ENCODE data around the gene CDC16. TPM values are rescaled to one million over a fixed set of nuclear protein-coding genes. Genes with fewer than 3 reads are reported as not detected.

Gene CDC16
- polyA plus RNA-seq, 4 donors: 39.4 to 87.8 (median 48.5) TPM

- Histone ChIP-seq H3K4me3 (ENCODE audit: low read depth in 1 of 3, low read length in 3 of 3) (peak overlapping the region; percentile 60 to 78 (median 66)), H3K27ac (ENCODE audit: low read depth in 1 of 3, low read length in 2 of 3) (peak overlapping the region; percentile 79 to 92 (median 87)), H3K4me1 (ENCODE audit: control insufficient read depth in 3 of 3, insufficient read depth in 2 of 3, low read depth in 1 of 3, low read length in 2 of 3) (peaks cover 2 to 7% (median 5%) of the 10 kb centered on the region in 3 donors), H3K36me3 (ENCODE audit: control insufficient read depth in 3 of 3, insufficient read depth in 2 of 3, low read depth in 1 of 3, low read length in 3 of 3) (peaks cover 2 to 23% (median 6%) of the 10 kb centered on the region in 3 donors), H3K27me3 (ENCODE audit: control insufficient read depth in 3 of 3, insufficient read depth in 3 of 3, low read length in 3 of 3) (no peaks in the 10 kb centered on the region), H3K9me3 (ENCODE audit: control insufficient read depth in 2 of 2, insufficient read depth in 1 of 2, low read depth in 1 of 2, low read length in 1 of 2) (no peaks in the 10 kb centered on the region)
- WGBS, 3 donors: 0% methylated on average over 48 to 50 of the region's 50 CpGs
- DNase-seq (peak; percentile 71 to 90), FAIRE-seq (no peak)
These were observed 47.5 kb downstream of the CDC16 start for GRCh38 chr13:114282041-114282670.

GRCh38 chr13:114283576-114283975, 48.9 kb downstream of the CDC16 start:
- peak overlapping the region in 1 of 3 donors; percentile 13 for H3K27ac ChIP-seq (ENCODE audit: low read depth in 1 of 3, low read length in 2 of 3)
- H3K4me1 ChIP-seq (ENCODE audit: control insufficient read depth in 3 of 3, insufficient read depth in 2 of 3, low read depth in 1 of 3, low read length in 2 of 3): peaks cover 2 to 7% (median 5%) of the 10 kb centered on the region in 3 donors
- H3K4me3 ChIP-seq (ENCODE audit: low read depth in 1 of 3, low read length in 3 of 3): no peak overlapping the region
- no peak for FAIRE-seq
- peak in 1 of 2 donors; percentile 29 for DNase-seq
- peaks cover 7 to 31% (median 9%) of the 10 kb centered on the region in 3 donors for H3K36me3 ChIP-seq (ENCODE audit: control insufficient read depth in 3 of 3, insufficient read depth in 2 of 3, low read depth in 1 of 3, low read length in 3 of 3)
- WGBS, 3 donors: 63 to 74% (median 66%) methylated on average over 3 of the region's 3 CpGs
- H3K27me3 ChIP-seq (ENCODE audit: control insufficient read depth in 3 of 3, insufficient read depth in 3 of 3, low read length in 3 of 3): no peaks in the 10 kb centered on the region
- no peaks in the 10 kb centered on the region for H3K9me3 ChIP-seq (ENCODE audit: control insufficient read depth in 2 of 2, insufficient read depth in 1 of 2, low read depth in 1 of 2, low read length in 1 of 2)

GRCh38 chr13:114284680-114285079, 50.0 kb downstream of the CDC16 start:
- peaks cover 9 to 38% (median 10%) of the 10 kb centered on the region in 3 donors for H3K36me3 ChIP-seq (ENCODE audit: control insufficient read depth in 3 of 3, insufficient read depth in 2 of 3, low read depth in 1 of 3, low read length in 3 of 3)
- FAIRE-seq (no peak), DNase-seq (no peak)
- no peaks in the 10 kb centered on the region for H3K27me3 ChIP-seq (ENCODE audit: control insufficient read depth in 3 of 3, insufficient read depth in 3 of 3, low read length in 3 of 3)
- H3K27ac ChIP-seq (ENCODE audit: low read depth in 1 of 3, low read length in 2 of 3): no peak overlapping the region
- H3K4me3 ChIP-seq (ENCODE audit: low read depth in 1 of 3, low read length in 3 of 3): no peak overlapping the region
- H3K9me3 ChIP-seq (ENCODE audit: control insufficient read depth in 2 of 2, insufficient read depth in 1 of 2, low read depth in 1 of 2, low read length in 1 of 2): no peaks in the 10 kb centered on the region
- WGBS, 3 donors: 96 to 99% (median 98%) methylated on average over 8 of the region's 8 CpGs
- H3K4me1 ChIP-seq (ENCODE audit: control insufficient read depth in 3 of 3, insufficient read depth in 2 of 3, low read depth in 1 of 3, low read length in 2 of 3): peaks cover 2 to 7% (median 5%) of the 10 kb centered on the region in 3 donors

- WGBS, 3 donors: 89 to 91% (median 89%) methylated on average over 4 of the region's 4 CpGs
- Histone ChIP-seq H3K4me3 (ENCODE audit: low read depth in 1 of 3, low read length in 3 of 3) (no peak overlapping the region), H3K4me1 (ENCODE audit: control insufficient read depth in 3 of 3, insufficient read depth in 2 of 3, low read depth in 1 of 3, low read length in 2 of 3) (peaks cover 2 to 5% (median 4%) of the 10 kb centered on the region in 3 donors), H3K27me3 (ENCODE audit: control insufficient read depth in 3 of 3, insufficient read depth in 3 of 3, low read length in 3 of 3) (no peaks in the 10 kb centered on the region), H3K27ac (ENCODE audit: low read depth in 1 of 3, low read length in 2 of 3) (no peak overlapping the region), H3K9me3 (ENCODE audit: control insufficient read depth in 2 of 2, insufficient read depth in 1 of 2, low read depth in 1 of 2, low read length in 1 of 2) (no peaks in the 10 kb centered on the region), H3K36me3 (ENCODE audit: control insufficient read depth in 3 of 3, insufficient read depth in 2 of 3, low read depth in 1 of 3, low read length in 3 of 3) (peaks cover 9 to 44% (median 10%) of the 10 kb centered on the region in 3 donors)
- DNase-seq: no peak
- no peak for FAIRE-seq
These were observed 50.6 kb downstream of the CDC16 start for GRCh38 chr13:114285166-114285808.

GRCh38 chr13:114286808-114287207, 52.1 kb downstream of the CDC16 start:
- H3K9me3 ChIP-seq (ENCODE audit: control insufficient read depth in 2 of 2, insufficient read depth in 1 of 2, low read depth in 1 of 2, low read length in 1 of 2): no peaks in the 10 kb centered on the region
- DNase-seq (no peak), FAIRE-seq (no peak)
- peaks cover 0 to 5% (median 2%) of the 10 kb centered on the region in 3 donors for H3K4me1 ChIP-seq (ENCODE audit: control insufficient read depth in 3 of 3, insufficient read depth in 2 of 3, low read depth in 1 of 3, low read length in 2 of 3)
- H3K27me3 ChIP-seq (ENCODE audit: control insufficient read depth in 3 of 3, insufficient read depth in 3 of 3, low read length in 3 of 3): no peaks in the 10 kb centered on the region
- no peak overlapping the region for H3K27ac ChIP-seq (ENCODE audit: low read depth in 1 of 3, low read length in 2 of 3)
- H3K36me3 ChIP-seq (ENCODE audit: control insufficient read depth in 3 of 3, insufficient read depth in 2 of 3, low read depth in 1 of 3, low read length in 3 of 3): peaks cover 9 to 50% (median 10%) of the 10 kb centered on the region in 3 donors
- H3K4me3 ChIP-seq (ENCODE audit: low read depth in 1 of 3, low read length in 3 of 3): no peak overlapping the region
- 94 to 98% (median 96%) methylated on average over 8 of the region's 8 CpGs for WGBS, 3 donors

GRCh38 chr13:114288157-114288591, 53.5 kb downstream of the CDC16 start:
- no peak overlapping the region for H3K4me3 ChIP-seq (ENCODE audit: low read depth in 1 of 3, low read length in 3 of 3)
- no peak overlapping the region for H3K27ac ChIP-seq (ENCODE audit: low read depth in 1 of 3, low read length in 2 of 3)
- H3K27me3 ChIP-seq (ENCODE audit: control insufficient read depth in 3 of 3, insufficient read depth in 3 of 3, low read length in 3 of 3): no peaks in the 10 kb centered on the region
- peaks cover 10 to 64% (median 11%) of the 10 kb centered on the region in 3 donors for H3K36me3 ChIP-seq (ENCODE audit: control insufficient read depth in 3 of 3, insufficient read depth in 2 of 3, low read depth in 1 of 3, low read length in 3 of 3)
- peaks cover 0 to 5% (median 0%) of the 10 kb centered on the region in 3 donors for H3K4me1 ChIP-seq (ENCODE audit: control insufficient read depth in 3 of 3, insufficient read depth in 2 of 3, low read depth in 1 of 3, low read length in 2 of 3)
- FAIRE-seq (no peak), DNase-seq (no peak)
- WGBS, 3 donors: 94 to 98% (median 95%) methylated on average over 8 of the region's 8 CpGs
- no peaks in the 10 kb centered on the region for H3K9me3 ChIP-seq (ENCODE audit: control insufficient read depth in 2 of 2, insufficient read depth in 1 of 2, low read depth in 1 of 2, low read length in 1 of 2)

GRCh38 chr13:114296448-114296847, 61.8 kb downstream of the CDC16 start:
- no peak overlapping the region for H3K27ac ChIP-seq (ENCODE audit: low read depth in 1 of 3, low read length in 2 of 3)
- FAIRE-seq: no peak
- H3K9me3 ChIP-seq (ENCODE audit: control insufficient read depth in 2 of 2, insufficient read depth in 1 of 2, low read depth in 1 of 2, low read length in 1 of 2): no peaks in the 10 kb centered on the region
- H3K27me3 ChIP-seq (ENCODE audit: control insufficient read depth in 3 of 3, insufficient read depth in 3 of 3, low read length in 3 of 3): no peaks in the 10 kb centered on the region
- H3K4me3 ChIP-seq (ENCODE audit: low read depth in 1 of 3, low read length in 3 of 3): no peak overlapping the region
- no peak for DNase-seq
- no peaks in the 10 kb centered on the region for H3K4me1 ChIP-seq (ENCODE audit: control insufficient read depth in 3 of 3, insufficient read depth in 2 of 3, low read depth in 1 of 3, low read length in 2 of 3)
- H3K36me3 ChIP-seq (ENCODE audit: control insufficient read depth in 3 of 3, insufficient read depth in 2 of 3, low read depth in 1 of 3, low read length in 3 of 3): peaks cover 6 to 66% (median 9%) of the 10 kb centered on the region in 3 donors
- WGBS, 3 donors: 90 to 91% (median 90%) methylated on average over 10 of the region's 10 CpGs

- H3K4me3 ChIP-seq (ENCODE audit: low read depth in 1 of 3, low read length in 3 of 3): no peak overlapping the region
- DNase-seq (no peak), FAIRE-seq (no peak)
- no peak overlapping the region for H3K27ac ChIP-seq (ENCODE audit: low read depth in 1 of 3, low read length in 2 of 3)
- H3K36me3 ChIP-seq (ENCODE audit: control insufficient read depth in 3 of 3, insufficient read depth in 2 of 3, low read depth in 1 of 3, low read length in 3 of 3): peaks cover 6 to 69% (median 10%) of the 10 kb centered on the region in 3 donors
- no peaks in the 10 kb centered on the region for H3K27me3 ChIP-seq (ENCODE audit: control insufficient read depth in 3 of 3, insufficient read depth in 3 of 3, low read length in 3 of 3)
- no peaks in the 10 kb centered on the region for H3K4me1 ChIP-seq (ENCODE audit: control insufficient read depth in 3 of 3, insufficient read depth in 2 of 3, low read depth in 1 of 3, low read length in 2 of 3)
- no peaks in the 10 kb centered on the region for H3K9me3 ChIP-seq (ENCODE audit: control insufficient read depth in 2 of 2, insufficient read depth in 1 of 2, low read depth in 1 of 2, low read length in 1 of 2)
- 92 to 94% (median 93%) methylated on average over 5 of the region's 5 CpGs for WGBS, 3 donors
These were observed 62.2 kb downstream of the CDC16 start for GRCh38 chr13:114296902-114297301.

All from small intestine (tissue), 7 donors.